Measurements from ENCODE around the gene SPATA2. TPM values are rescaled to one million over a fixed set of nuclear protein-coding genes. Genes with fewer than 3 reads are reported as not detected.

Gene SPATA2
- polyA plus RNA-seq, 1 donor from 2014 or later = 7.1 TPM

- H3K4me3 Mint-ChIP-seq = peak overlapping the region; percentile 23 to 98 (median 92)
- peak overlapping the region; percentile 50 to 93 (median 75) for H3K27ac Mint-ChIP-seq
- H3K36me3 Mint-ChIP-seq = peaks cover 4% of the 10 kb centered on the region
- H3K9me3 Mint-ChIP-seq = no peaks in the 10 kb centered on the region
- H3K27me3 Mint-ChIP-seq = no peaks in the 10 kb centered on the region
- peaks cover 43 to 48% (median 44%) of the 10 kb centered on the region in 3 donors for H3K4me1 Mint-ChIP-seq
These were observed 23.1 kb upstream of the SPATA2 start for GRCh38 chr20:49938173-49939163.

GRCh38 chr20:49937027-49937929, 21.9 kb upstream of the SPATA2 start:
- Mint-ChIP-seq H3K9me3 (no peaks in the 10 kb centered on the region), H3K27ac (peak overlapping the region; percentile 93 to 96 (median 95))

GRCh38 chr20:49936153-49937026, 21.1 kb upstream of the SPATA2 start, which contains the start of gene RNF114:
RNF114 (plus strand) TSS chr20:49936397; CDS start chr20:49936413, 16 bp downstream.
- Mint-ChIP-seq H3K4me1 (peaks cover 38 to 44% (median 41%) of the 10 kb centered on the region in 3 donors), H3K9me3 (no peaks in the 10 kb centered on the region), H3K27ac (peak within 1 kb of the TSS; percentile 93 to 96 (median 96)), H3K27me3 (no peaks in the 10 kb centered on the region), H3K4me3 (peak within 1 kb of the TSS; percentile 96 to 98 (median 96)), H3K36me3 (peaks cover 4% of the 10 kb centered on the region)

More at GRCh38 chr20:49937027-49937929, 21.9 kb upstream of the SPATA2 start:
- Mint-ChIP-seq H3K36me3 (peaks cover 4% of the 10 kb centered on the region), H3K4me1 (peaks cover 42 to 45% (median 43%) of the 10 kb centered on the region in 3 donors), H3K4me3 (peak overlapping the region; percentile 96 to 98 (median 96)), H3K27me3 (no peaks in the 10 kb centered on the region)

GRCh38 chr20:49935746-49936152, 20.4 kb upstream of the SPATA2 start:
- Mint-ChIP-seq H3K9me3 (no peaks in the 10 kb centered on the region), H3K4me3 (peak overlapping the region; percentile 96 to 98 (median 96)), H3K36me3 (peaks cover 1% of the 10 kb centered on the region), H3K4me1 (peaks cover 35 to 39% (median 36%) of the 10 kb centered on the region in 3 donors), H3K27me3 (no peaks in the 10 kb centered on the region), H3K27ac (peak overlapping the region; percentile 93 to 96 (median 96))

- Mint-ChIP-seq H3K27ac (peak overlapping the region in 1 of 3 donors; percentile 59), H3K4me1 (peaks cover 6 to 9% (median 7%) of the 10 kb centered on the region in 3 donors), H3K9me3 (no peaks in the 10 kb centered on the region), H3K36me3 (no peaks in the 10 kb centered on the region), H3K4me3 (peak overlapping the region in 1 of 4 donors; percentile 27), H3K27me3 (no peaks in the 10 kb centered on the region)
These were observed 13.8 kb upstream of the SPATA2 start for GRCh38 chr20:49929142-49929494.

- Mint-ChIP-seq H3K4me3 (peak overlapping the region in 2 of 4 donors; percentile 12 to 27), H3K27me3 (no peaks in the 10 kb centered on the region), H3K27ac (peak overlapping the region in 2 of 3 donors; percentile 47 to 59), H3K4me1 (peaks cover 3 to 6% (median 4%) of the 10 kb centered on the region in 3 donors), H3K36me3 (no peaks in the 10 kb centered on the region), H3K9me3 (no peaks in the 10 kb centered on the region)
These were observed 13.2 kb upstream of the SPATA2 start for GRCh38 chr20:49928411-49929141.

GRCh38 chr20:49925901-49926454, 10.6 kb upstream of the SPATA2 start:
- no peaks in the 10 kb centered on the region for H3K36me3 Mint-ChIP-seq
- H3K27ac Mint-ChIP-seq = no peak overlapping the region
- H3K4me3 Mint-ChIP-seq = no peak overlapping the region
- no peaks in the 10 kb centered on the region for H3K27me3 Mint-ChIP-seq
- peaks cover 3 to 6% (median 4%) of the 10 kb centered on the region in 3 donors for H3K4me1 Mint-ChIP-seq
- no peaks in the 10 kb centered on the region for H3K9me3 Mint-ChIP-seq

GRCh38 chr20:49924247-49924646, 8.9 kb upstream of the SPATA2 start:
- no peak overlapping the region for H3K4me3 Mint-ChIP-seq

GRCh38 chr20:49919461-49919860, 4.1 kb upstream of the SPATA2 start:
- peak overlapping the region in 1 of 3 donors; percentile 54 for H3K27ac Mint-ChIP-seq
- H3K9me3 Mint-ChIP-seq = no peaks in the 10 kb centered on the region
- peak overlapping the region in 1 of 4 donors; percentile 98 for H3K4me3 Mint-ChIP-seq
- H3K36me3 Mint-ChIP-seq = no peaks in the 10 kb centered on the region
- H3K4me1 Mint-ChIP-seq = peaks cover 16 to 20% (median 20%) of the 10 kb centered on the region in 3 donors
- peaks cover 2% of the 10 kb centered on the region for H3K27me3 Mint-ChIP-seq

More at GRCh38 chr20:49924247-49924646, 8.9 kb upstream of the SPATA2 start:
- peak overlapping the region in 1 of 3 donors; percentile 33 for H3K27ac Mint-ChIP-seq
- no peaks in the 10 kb centered on the region for H3K9me3 Mint-ChIP-seq
- no peaks in the 10 kb centered on the region for H3K36me3 Mint-ChIP-seq
- H3K4me1 Mint-ChIP-seq = peaks cover 3 to 6% (median 4%) of the 10 kb centered on the region in 3 donors
- H3K27me3 Mint-ChIP-seq = no peaks in the 10 kb centered on the region

GRCh38 chr20:49919009-49919408, 3.7 kb upstream of the SPATA2 start:
- Mint-ChIP-seq H3K27ac (peak overlapping the region in 2 of 3 donors; percentile 54 to 62), H3K4me1 (peaks cover 20 to 25% (median 25%) of the 10 kb centered on the region in 3 donors), H3K27me3 (peaks cover 2% of the 10 kb centered on the region), H3K9me3 (no peaks in the 10 kb centered on the region), H3K36me3 (no peaks in the 10 kb centered on the region), H3K4me3 (peak overlapping the region in 1 of 4 donors; percentile 98)

- Mint-ChIP-seq H3K36me3 (no peaks in the 10 kb centered on the region), H3K27me3 (peaks cover 2% of the 10 kb centered on the region), H3K4me3 (peak overlapping the region in 1 of 4 donors; percentile 98), H3K9me3 (no peaks in the 10 kb centered on the region), H3K4me1 (peaks cover 25 to 30% (median 26%) of the 10 kb centered on the region in 3 donors), H3K27ac (peak overlapping the region in 1 of 3 donors; percentile 15)
These were observed 3.1 kb upstream of the SPATA2 start for GRCh38 chr20:49918446-49918845.

GRCh38 chr20:49916146-49917002, 1.0 kb upstream of the SPATA2 start:
- H3K4me3 Mint-ChIP-seq = peak overlapping the region; percentile 98 to 100 (median 98)
- H3K27ac Mint-ChIP-seq = peak overlapping the region; percentile 99 to 100 (median 100)
- no peaks in the 10 kb centered on the region for H3K9me3 Mint-ChIP-seq
- peaks cover 2% of the 10 kb centered on the region for H3K27me3 Mint-ChIP-seq
- peaks cover 29 to 34% (median 29%) of the 10 kb centered on the region in 3 donors for H3K4me1 Mint-ChIP-seq
- H3K36me3 Mint-ChIP-seq = no peaks in the 10 kb centered on the region
